ENCODE results near the gene ZNF672. TPM values are rescaled to one million over a fixed set of nuclear protein-coding genes. Genes with fewer than 3 reads are reported as not detected.

The ZNF672 gene
- total and polyA plus RNA-seq, 2 of the 13 experiments (the other 11 are each of a cell fraction or from before 2014, with no cell fraction given): 17.2 to 22.9 TPM

- no TSS peak for BruUV-seq (replicated peaks)
- H3K36me3 ChIP-seq (replicated peaks in 1 of 2; ENCODE audit: control insufficient read depth in 1 of 2, insufficient read depth in 2 of 2, low read length in 2 of 2): peaks cover 7 to 31% of the 10 kb centered on the region in 2 experiments
- FAIRE-seq (no peak), ATAC-seq (peak; percentile 60), DNase-seq (ENCODE audit: low spot score) (peak; percentile 63)
- H3K9me3 ChIP-seq (ENCODE audit: low read length): no peaks in the 10 kb centered on the region
- H3K27ac ChIP-seq (ENCODE audit: extremely low read length, insufficient read depth, low read length): peak overlapping the region; percentile 79
- no peaks in the 10 kb centered on the region for H4K20me1 ChIP-seq (ENCODE audit: insufficient read depth, low read length)
- in situ Hi-C loops (cut with HindIII; ENCODE audit: extremely low pct_ligation_motif_present, low pct_unique_long_range_greater_than_20kb): no loop called here
- H3K9ac ChIP-seq (ENCODE audit: insufficient read depth, low read depth, low read length): peak overlapping the region; percentile 87
- ChIA-PET POLR2A (interaction anchor here (0.6 to 3.5 kb wide), 8 partner anchors 15 to 107 kb away, joined by 3 to 83 read pairs (median 7); partner anchors contain the start of genes SH3BP5L and ZNF672), CTCF (ENCODE audit: low intra/inter-chr PET ratio, low total read pairs) (interaction anchor here (0.7 to 1.0 kb wide), 2 partner anchors 15 to 17 kb away, joined by 3 read pairs; no protein-coding TSS in a partner anchor)
- peak overlapping the region; percentile 62 to 87 (median 83) for H3K4me3 ChIP-seq (replicated peaks in 1 of 3; ENCODE audit: insufficient read depth in 1 of 3, low read depth in 2 of 3, low read length in 3 of 3)
- 33% methylated on average over 32 of the region's 45 CpGs for WGBS (ENCODE audit: low lambda C conversion rate)
- peaks cover 44% of the 10 kb centered on the region for H3K4me1 ChIP-seq (ENCODE audit: insufficient read depth, low read length)
- H3K79me2 ChIP-seq (ENCODE audit: insufficient read depth, low read length): peaks cover 18% of the 10 kb centered on the region
- H3K4me2 ChIP-seq (ENCODE audit: low read depth, low read length): peak overlapping the region; percentile 97
- intact Hi-C loops (cut with micrococcal nuclease; ENCODE audit: unreplicated experiment): loop anchor here (2.0 kb wide), 1 partner anchor 49 kb away; the partner anchor contains the start of gene PGBD2
- no peak overlapping the region for H2AFZ ChIP-seq (ENCODE audit: low read length)
- H3K27me3 ChIP-seq (ENCODE audit: control insufficient read depth in 1 of 2, insufficient read depth in 2 of 2, low read length in 2 of 2): no peaks in the 10 kb centered on the region; a peak in 1 of 5 replicates
- TF ChIP-seq DMAP1 (CRISPR knock-in tag; IDR thresholded peaks at IDR 0.05): peak; percentile 75; the same call in 1 of the 2 replicates
- no peak for TF ChIP-seq GLMP (CRISPR knock-in tag; IDR thresholded peaks at IDR 0.05; ENCODE audit: borderline replicate concordance)
- no peak for TF ChIP-seq ZFP62 (CRISPR knock-in tag; IDR thresholded peaks at IDR 0.05)
- TF ChIP-seq PRDM10 (CRISPR knock-in tag; IDR thresholded peaks at IDR 0.05; ENCODE audit: low read depth): no peak
- TF ChIP-seq ZNF20 (CRISPR knock-in tag; IDR thresholded peaks at IDR 0.05): peak; percentile 89; the same call in 1 of the 2 replicates
- TF ChIP-seq SETDB1 (CRISPR knock-in tag; IDR thresholded peaks at IDR 0.05; ENCODE audit: borderline replicate concordance): no peak
- peak; percentile 65 for TF ChIP-seq RBFOX2 (IDR thresholded peaks at IDR 0.05; ENCODE audit: low read depth, low read length)
- TF ChIP-seq ZNF441 (CRISPR knock-in tag; IDR thresholded peaks at IDR 0.05; ENCODE audit: borderline replicate concordance): peak; percentile 2; the same call in 1 of the 2 replicates
- TF ChIP-seq NONO (IDR thresholded peaks at IDR 0.05): no peak
- TF ChIP-seq NONO (CRISPR knock-in tag; conservative IDR thresholded peaks at IDR 0.05): peak; percentile 37
- TF ChIP-seq NFE2L1 (CRISPR knock-in tag; IDR thresholded peaks at IDR 0.05; ENCODE audit: borderline replicate concordance): no peak
- TF ChIP-seq HOXD1 (CRISPR knock-in tag; IDR thresholded peaks at IDR 0.05): no peak
- no peak for TF ChIP-seq ZNF367 (CRISPR knock-in tag; IDR thresholded peaks at IDR 0.05; ENCODE audit: borderline replicate concordance)
- no peak for TF ChIP-seq ELF3 (CRISPR knock-in tag; IDR thresholded peaks at IDR 0.05)
- TF ChIP-seq ZSCAN29 (CRISPR knock-in tag; conservative IDR thresholded peaks at IDR 0.05): no peak; the same call in 1 of the 2 replicates
- peak; percentile 51; the same call in 1 of the 2 replicates for TF ChIP-seq ZNF839 (CRISPR knock-in tag; IDR thresholded peaks at IDR 0.05; ENCODE audit: borderline replicate concordance)
- no peak for TF ChIP-seq ZNF484 (CRISPR knock-in tag; IDR thresholded peaks at IDR 0.05; ENCODE audit: borderline replicate concordance, low read depth)
- no peak for TF ChIP-seq NR2F1 (CRISPR knock-in tag; IDR thresholded peaks at IDR 0.05)
- no peak for TF ChIP-seq CENPX (CRISPR knock-in tag; IDR thresholded peaks at IDR 0.05)
- peak; percentile 59; the same call in 1 of the 2 replicates for TF ChIP-seq YEATS4 (CRISPR knock-in tag; IDR thresholded peaks at IDR 0.05; ENCODE audit: borderline replicate concordance)
These were observed 20.3 kb downstream of the ZNF672 start for GRCh38 chr1:248858096-248858890.

Measured in HepG2 (cell line).